ENCODE measurements around the gene FAM118A. TPM values are rescaled to one million over a fixed set of nuclear protein-coding genes. Genes with fewer than 3 reads are reported as not detected.
"Not testable (repeated sequence)": the region's sequence is repeated elsewhere in the genome, so short reads cannot be mapped to it uniquely, and the experiment has no call there.

FAM118A gene
- total and polyA plus RNA-seq, 2 experiments from 2014 or later, result 227 to 240 TPM

DNA sequence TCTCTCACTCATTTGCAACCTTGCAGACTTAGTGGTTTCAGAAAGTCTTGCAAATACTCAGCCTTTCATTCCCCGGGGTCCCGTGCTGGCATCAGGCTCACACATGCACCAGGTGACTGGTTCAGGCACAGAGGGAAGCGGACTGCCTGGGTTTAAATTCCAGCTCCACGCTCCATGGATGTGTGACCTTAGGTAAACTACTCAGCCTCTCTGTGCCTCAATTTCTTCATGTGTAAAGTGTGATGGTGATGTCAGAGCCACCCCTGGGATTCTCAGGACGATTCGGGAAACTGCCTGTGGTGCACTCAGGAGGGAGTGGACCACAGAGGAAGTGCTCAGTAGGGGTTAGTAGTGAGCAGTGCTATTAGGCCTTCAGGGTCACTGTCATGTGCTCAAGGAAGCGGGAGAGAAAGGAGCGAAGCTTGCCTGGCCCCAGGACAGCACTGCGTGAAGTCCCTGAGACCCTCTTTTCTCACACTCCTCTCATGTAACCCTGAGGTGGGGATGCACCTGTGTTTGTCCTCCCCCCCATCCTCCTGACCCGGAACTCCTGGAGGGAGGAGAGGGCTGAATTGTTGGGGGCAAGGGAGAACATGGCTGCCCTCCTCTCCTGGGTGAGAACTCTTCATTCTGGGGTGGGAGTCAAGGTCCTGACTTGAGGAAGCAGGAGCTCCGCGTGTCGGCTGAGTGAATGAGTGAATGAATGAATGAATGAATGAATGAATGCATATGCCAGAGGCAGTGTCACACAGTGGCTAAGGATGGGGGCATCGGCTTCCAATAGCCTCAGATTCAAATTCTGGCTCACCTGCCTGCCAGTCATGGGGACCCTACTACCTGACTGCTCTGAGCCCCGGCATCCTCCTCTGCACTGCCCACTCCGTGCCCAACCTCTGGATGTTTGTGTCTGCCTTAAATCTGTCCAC is 39.4 kb upstream of the FAM118A start:
- DNase-seq (ENCODE audit: low read depth in 1 of 2, low spot score in 1 of 2), result no peak
- no peaks in the 10 kb centered on the region for H3K9me3 ChIP-seq (ENCODE audit: low read depth)
- H3K36me3 ChIP-seq, result no peaks in the 10 kb centered on the region
- TF ChIP-seq, protein P1, sequence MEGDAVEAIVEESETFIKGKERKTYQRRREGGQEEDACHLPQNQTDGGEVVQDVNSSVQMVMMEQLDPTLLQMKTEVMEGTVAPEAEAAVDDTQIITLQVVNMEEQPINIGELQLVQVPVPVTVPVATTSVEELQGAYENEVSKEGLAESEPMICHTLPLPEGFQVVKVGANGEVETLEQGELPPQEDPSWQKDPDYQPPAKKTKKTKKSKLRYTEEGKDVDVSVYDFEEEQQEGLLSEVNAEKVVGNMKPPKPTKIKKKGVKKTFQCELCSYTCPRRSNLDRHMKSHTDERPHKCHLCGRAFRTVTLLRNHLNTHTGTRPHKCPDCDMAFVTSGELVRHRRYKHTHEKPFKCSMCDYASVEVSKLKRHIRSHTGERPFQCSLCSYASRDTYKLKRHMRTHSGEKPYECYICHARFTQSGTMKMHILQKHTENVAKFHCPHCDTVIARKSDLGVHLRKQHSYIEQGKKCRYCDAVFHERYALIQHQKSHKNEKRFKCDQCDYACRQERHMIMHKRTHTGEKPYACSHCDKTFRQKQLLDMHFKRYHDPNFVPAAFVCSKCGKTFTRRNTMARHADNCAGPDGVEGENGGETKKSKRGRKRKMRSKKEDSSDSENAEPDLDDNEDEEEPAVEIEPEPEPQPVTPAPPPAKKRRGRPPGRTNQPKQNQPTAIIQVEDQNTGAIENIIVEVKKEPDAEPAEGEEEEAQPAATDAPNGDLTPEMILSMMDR (IDR thresholded peaks at IDR 0.05; ENCODE audit: low read depth, low read length), result no peak
- H3K27me3 ChIP-seq, result no peaks in the 10 kb centered on the region
- peaks cover 13% of the 10 kb centered on the region for H3K4me1 ChIP-seq (ENCODE audit: low read depth)
- H3K27ac ChIP-seq, result no peak overlapping the region
- H3K4me3 ChIP-seq, result no peak overlapping the region

- Histone ChIP-seq H3K9me3 (ENCODE audit: low read depth) (no peaks in the 10 kb centered on the region), H3K27ac (peak overlapping the region; percentile 75), H3K4me1 (ENCODE audit: low read depth) (peaks cover 13% of the 10 kb centered on the region), H3K27me3 (no peaks in the 10 kb centered on the region), H3K4me3 (no peak overlapping the region), H3K36me3 (no peaks in the 10 kb centered on the region)
- DNase-seq (ENCODE audit: low read depth in 1 of 2, low spot score in 1 of 2), result peak; percentile 15 to 72
- TF ChIP-seq, protein P1 (IDR thresholded peaks at IDR 0.05; ENCODE audit: low read depth, low read length), result no peak
Measured at GRCh38 chr22:45271667-45272201, 38.0 kb upstream of the FAM118A start.

DNA sequence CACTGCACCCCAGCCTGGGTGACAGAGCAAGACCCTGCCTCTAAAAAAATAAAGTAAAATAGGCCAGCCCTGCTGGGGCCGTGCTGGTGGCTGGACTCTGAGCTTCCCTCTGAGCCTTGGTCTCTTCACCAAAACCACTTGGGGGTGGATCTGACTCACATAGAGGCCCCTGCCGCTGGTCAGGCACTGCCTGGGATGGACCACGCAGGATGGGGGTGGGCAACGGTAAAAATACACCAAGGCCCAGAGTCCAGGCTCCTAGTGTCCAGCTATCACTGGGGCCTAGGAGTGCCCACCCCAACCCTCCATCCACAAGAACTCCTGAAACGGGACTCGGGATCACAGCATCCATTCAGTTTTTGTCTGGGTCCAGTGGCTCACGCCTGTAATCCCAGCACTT is 37.2 kb upstream of the FAM118A start:
- Histone ChIP-seq H3K27ac (peak overlapping the region; percentile 75), H3K36me3 (no peaks in the 10 kb centered on the region), H3K4me3 (no peak overlapping the region), H3K4me1 (ENCODE audit: low read depth) (peaks cover 13% of the 10 kb centered on the region), H3K9me3 (ENCODE audit: low read depth) (no peaks in the 10 kb centered on the region), H3K27me3 (no peaks in the 10 kb centered on the region)
- no peak for DNase-seq (ENCODE audit: low read depth in 1 of 2, low spot score in 1 of 2)
- TF ChIP-seq, protein P1 (IDR thresholded peaks at IDR 0.05; ENCODE audit: low read depth, low read length), result no peak

DNA sequence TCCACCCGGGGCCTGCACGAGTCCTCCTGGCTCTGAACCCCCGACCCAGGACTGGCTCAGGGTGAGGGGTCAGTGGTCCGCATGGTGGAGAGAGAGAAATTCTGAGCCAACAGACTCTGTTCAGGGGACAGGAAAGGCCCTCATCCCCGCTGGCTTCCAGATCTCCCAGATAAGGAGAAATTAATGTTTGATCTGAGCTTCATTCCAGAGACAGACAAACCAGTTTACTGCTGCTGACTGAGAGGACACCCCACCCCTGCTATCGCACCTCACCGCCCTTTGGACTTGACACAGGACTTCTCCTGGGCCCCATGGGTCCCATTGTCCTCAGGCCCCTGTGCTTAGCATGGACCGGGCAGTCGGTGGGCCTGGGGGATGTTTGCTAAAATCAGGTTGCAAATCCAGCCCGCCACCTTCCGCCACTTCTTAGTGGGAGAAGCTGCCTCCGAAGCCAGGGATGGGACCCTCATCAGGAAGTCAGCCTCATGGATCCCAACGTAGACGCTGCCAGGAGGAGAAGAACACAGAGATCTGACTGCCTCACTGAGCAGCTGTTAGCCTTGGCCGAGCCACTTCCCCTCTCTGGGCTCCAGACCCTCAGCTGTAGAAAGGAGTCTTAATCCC is 36.2 kb upstream of the FAM118A start:
- H3K27me3 ChIP-seq, result no peaks in the 10 kb centered on the region
- DNase-seq (ENCODE audit: low read depth in 1 of 2, low spot score in 1 of 2), result no peak
- H3K9me3 ChIP-seq (ENCODE audit: low read depth), result no peaks in the 10 kb centered on the region
- TF ChIP-seq, protein P1 (IDR thresholded peaks at IDR 0.05; ENCODE audit: low read depth, low read length), result no peak
- no peak overlapping the region for H3K27ac ChIP-seq
- no peaks in the 10 kb centered on the region for H3K36me3 ChIP-seq
- no peak overlapping the region for H3K4me3 ChIP-seq
- H3K4me1 ChIP-seq (ENCODE audit: low read depth), result peaks cover 13% of the 10 kb centered on the region

DNA sequence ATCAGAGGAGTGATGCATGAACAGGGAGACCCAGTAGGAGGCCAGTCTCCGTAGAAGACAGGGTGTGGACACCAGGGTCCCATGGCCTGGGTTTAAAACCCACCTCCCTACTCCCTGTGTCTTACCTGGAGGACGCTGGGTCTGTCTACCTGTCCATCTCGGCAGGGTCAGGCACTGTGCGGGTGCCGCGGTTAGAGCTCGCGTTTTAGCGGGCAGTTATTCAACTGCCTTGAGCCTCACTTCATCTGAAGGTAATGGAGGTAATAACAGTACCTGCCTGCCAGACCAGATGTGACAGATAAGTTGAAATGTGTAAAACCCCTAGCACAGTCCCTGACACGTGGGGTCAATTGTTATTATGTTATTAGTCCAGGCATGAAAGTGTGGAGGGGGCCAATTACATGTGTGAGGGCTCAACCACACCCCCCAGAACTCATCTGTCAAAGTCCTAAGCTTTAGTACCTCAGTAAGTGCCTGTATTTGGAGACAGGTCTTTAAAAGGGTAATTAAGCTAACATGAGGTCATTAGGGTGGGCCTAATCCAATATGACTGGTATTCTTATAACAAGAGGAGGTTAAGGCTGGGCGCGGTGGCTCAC is 33.1 kb upstream of the FAM118A start:
- Histone ChIP-seq H3K4me3 (no peak overlapping the region), H3K4me1 (ENCODE audit: low read depth) (peaks cover 10% of the 10 kb centered on the region)

GRCh38 chr22:45277720-45278119 is 32.0 kb upstream of the FAM118A start:
- not testable (repeated sequence) for H3K36me3 ChIP-seq; H3K4me1 ChIP-seq (ENCODE audit: low read depth); DNase-seq (ENCODE audit: low read depth in 1 of 2, low spot score in 1 of 2); H3K27ac ChIP-seq; H3K9me3 ChIP-seq (ENCODE audit: low read depth); H3K4me3 ChIP-seq; H3K27me3 ChIP-seq

More for the DNA sequence above, 33.1 kb upstream of the FAM118A start:
- H3K27ac ChIP-seq, result no peak overlapping the region
- TF ChIP-seq, protein P1 (IDR thresholded peaks at IDR 0.05; ENCODE audit: low read depth, low read length), result no peak
- DNase-seq (ENCODE audit: low read depth in 1 of 2, low spot score in 1 of 2), result no peak
- no peaks in the 10 kb centered on the region for H3K27me3 ChIP-seq
- no peaks in the 10 kb centered on the region for H3K36me3 ChIP-seq
- H3K9me3 ChIP-seq (ENCODE audit: low read depth), result no peaks in the 10 kb centered on the region
